PC-9 (cell line): ENCODE results near the gene TOM1L2. TPM values are rescaled to one million over a fixed set of nuclear protein-coding genes. Genes with fewer than 3 reads are reported as not detected.

Source experiments
- BruUV-seq: library from RNA; stranded (reverse); fragments of 400-500 nt; replicated peaks from 2 replicates; lab custom pipeline; 2021; lab: Mats Ljungman, UMichigan
- CTCF ChIA-PET: fragments of 300-600 bp; sonication (Branson Sonifier 250); formaldehyde crosslinking; loops from one replicate; lab custom pipeline; 2022; ENCODE audit warnings: antibody characterized with exemption; lab: Charles Lee
- POLR2A ChIA-PET: fragments of 300-600 bp; sonication (Branson Sonifier 250); formaldehyde crosslinking; loops from one replicate; lab custom pipeline; 2022; ENCODE audit warnings: antibody characterized with exemption; ENCODE audit not compliant: unreplicated experiment; lab: Charles Lee
- DNase-seq, 2 experiments: peaks; one replicate each; pipeline versions ENCODE4 v3.0.0 to v3.0.0-alpha.2; 2015 to 2022; ENCODE audit warnings: mixed read lengths in 1 of 2
- H2AFZ ChIP-seq: fragments of 200-600 bp; sonication (generic); 2 replicates; pipeline ENCODE4 v1.8.1; 2017; ENCODE audit warnings: antibody characterized with exemption
- H3F3A ChIP-seq: fragments of 200-600 bp; sonication (generic); 2 replicates; pipeline ENCODE4 v1.8.1; 2017; ENCODE audit warnings: antibody characterized with exemption, mild to moderate bottlenecking, low read depth; ENCODE audit not compliant: insufficient read depth
- H3K27ac ChIP-seq: fragments of 200-600 bp; sonication (generic); 2 replicates; pipeline ENCODE4 v1.6.1; 2016; ENCODE audit warnings: mixed run types
- H3K27me3 ChIP-seq: fragments of 200-600 bp; sonication (generic); 2 replicates; pipeline ENCODE4 v1.6.1; 2016; ENCODE audit warnings: low read depth, mixed run types; ENCODE audit not compliant: insufficient read depth
- H3K36me3 ChIP-seq: fragments of 200-600 bp; sonication (generic); 2 replicates; pipeline ENCODE4 v1.6.1; 2016; ENCODE audit warnings: low read depth, mixed run types
- H3K4me1 ChIP-seq: fragments of 200-600 bp; sonication (generic); replicated peaks from 2 replicates; pipeline ENCODE4 v1.6.1; 2016; ENCODE audit warnings: mixed run types; ENCODE audit not compliant: insufficient read depth
- H3K4me2 ChIP-seq: fragments of 200-600 bp; sonication (generic); 2 replicates; pipeline ENCODE4 v1.6.1; 2017; ENCODE audit warnings: mixed run types
- H3K4me3 ChIP-seq: fragments of 200-600 bp; sonication (generic); 2 replicates; pipeline ENCODE4 v1.6.1; 2016; ENCODE audit warnings: mixed run types
- H3K79me2 ChIP-seq: fragments of 200-600 bp; sonication (generic); 2 replicates; pipeline ENCODE4 v1.6.1; 2017; ENCODE audit warnings: low read depth, mixed run types
- H3K9me2 ChIP-seq: fragments of 200-600 bp; sonication (generic); 2 replicates; pipeline ENCODE4 v1.8.1; 2017; ENCODE audit warnings: mild to moderate bottlenecking; ENCODE audit not compliant: insufficient read depth
- H3K9me3 ChIP-seq: fragments of 200-600 bp; sonication (generic); 2 replicates; pipeline ENCODE4 v1.8.1; 2016; ENCODE audit warnings: low read depth; ENCODE audit not compliant: insufficient read depth
- H4K20me1 ChIP-seq: fragments of 200-600 bp; sonication (generic); 2 replicates; pipeline ENCODE4 v1.8.1; 2017; ENCODE audit not compliant: insufficient read depth
- EZH2 ChIP-seq: fragments of 200-600 bp; sonication (generic); IDR thresholded peaks from 2 replicates; pipeline ENCODE4 v1.8.0; 2017; ENCODE audit warnings: antibody characterized with exemption, low read depth
- intact Hi-C: fragments of 100-400 bp; cut with micrococcal nuclease; formaldehyde crosslinking; loops from one replicate; pipeline ENCODE4 v1.10.0; 2022; ENCODE audit not compliant: unreplicated experiment
- total RNA-seq: library from RNA; stranded (reverse); gene quantifications from 2 replicates; pipeline ENCODE4 v1.2.3, GENCODE V29; 2021
- TF ChIP-seq, protein P1 (sequence below): fragments of 200-600 bp; sonication (generic); conservative IDR thresholded peaks from 2 replicates; pipeline ENCODE4 v1.6.1; 2017; ENCODE audit warnings: mixed run types, antibody characterized with exemption, mild to moderate bottlenecking, moderate library complexity

Gene TOM1L2
- total RNA-seq, 1 experiment from 2014 or later = 68.5 TPM

DNA sequence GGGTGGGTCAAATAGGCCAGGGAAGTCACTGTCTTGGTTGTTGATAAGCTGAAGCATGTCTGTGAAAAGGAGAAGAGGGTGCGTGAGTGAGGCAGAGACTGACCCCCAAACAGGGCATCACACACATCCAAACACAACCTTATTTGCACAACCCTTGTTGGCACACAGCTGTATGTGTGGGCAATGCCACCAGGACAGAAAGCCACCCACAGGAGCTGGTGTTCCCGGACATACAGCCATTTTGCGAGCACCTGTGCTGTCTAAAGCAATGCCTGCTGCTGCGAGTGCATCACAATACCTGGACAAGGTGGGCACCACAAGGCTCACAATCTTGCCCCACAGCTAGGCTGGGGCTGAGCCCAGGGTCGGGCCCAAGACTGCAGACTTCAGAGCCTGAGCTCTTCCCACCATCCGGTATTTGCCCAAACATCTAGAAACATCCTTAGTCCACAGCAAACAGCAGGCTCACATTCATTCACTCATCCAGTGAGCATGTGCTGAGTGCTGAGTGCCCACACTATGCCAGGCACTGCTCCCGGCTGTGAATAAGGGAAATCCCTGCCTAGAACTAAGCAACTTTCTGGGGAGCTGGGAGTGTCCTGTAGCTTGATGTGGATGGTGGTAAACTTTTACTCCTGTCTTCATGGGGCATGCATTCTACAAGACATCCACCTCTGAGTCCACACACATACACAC lies 151.6 kb downstream of the TOM1L2 start:
- ChIA-PET CTCF (interaction anchor here (0.6 to 1.6 kb wide), 3 partner anchors 9 to 229 kb away, joined by 3 to 6 read pairs (median 4); no protein-coding TSS in a partner anchor), POLR2A (interaction anchor here (0.6 to 1.2 kb wide), 3 partner anchors 15 to 152 kb away, joined by 4 to 9 read pairs (median 5); partner anchors contain the start of gene DRC3)
- Histone ChIP-seq H4K20me1 (peaks cover 68% of the 10 kb centered on the region), H3K79me2 (peaks cover 81% of the 10 kb centered on the region), H3K27ac (peak overlapping the region; percentile 45), H3K9me3 (no peaks in the 10 kb centered on the region), H3K4me1 (peaks cover 73% of the 10 kb centered on the region), H2AFZ (no peak overlapping the region), H3K4me2 (peak overlapping the region; percentile 92), H3K27me3 (no peaks in the 10 kb centered on the region), H3K36me3 (peaks cover 45% of the 10 kb centered on the region), H3K9me2 (no peaks in the 10 kb centered on the region), H3F3A (peaks cover 74% of the 10 kb centered on the region), H3K4me3 (no peak overlapping the region)
- intact Hi-C loops = loop anchor here (5.0 kb wide), 1 partner anchor 217 kb away; the partner anchor contains the start of genes ATPAF2 and GID4
- TF ChIP-seq EZH2 = no peak
- TF ChIP-seq, protein P1, sequence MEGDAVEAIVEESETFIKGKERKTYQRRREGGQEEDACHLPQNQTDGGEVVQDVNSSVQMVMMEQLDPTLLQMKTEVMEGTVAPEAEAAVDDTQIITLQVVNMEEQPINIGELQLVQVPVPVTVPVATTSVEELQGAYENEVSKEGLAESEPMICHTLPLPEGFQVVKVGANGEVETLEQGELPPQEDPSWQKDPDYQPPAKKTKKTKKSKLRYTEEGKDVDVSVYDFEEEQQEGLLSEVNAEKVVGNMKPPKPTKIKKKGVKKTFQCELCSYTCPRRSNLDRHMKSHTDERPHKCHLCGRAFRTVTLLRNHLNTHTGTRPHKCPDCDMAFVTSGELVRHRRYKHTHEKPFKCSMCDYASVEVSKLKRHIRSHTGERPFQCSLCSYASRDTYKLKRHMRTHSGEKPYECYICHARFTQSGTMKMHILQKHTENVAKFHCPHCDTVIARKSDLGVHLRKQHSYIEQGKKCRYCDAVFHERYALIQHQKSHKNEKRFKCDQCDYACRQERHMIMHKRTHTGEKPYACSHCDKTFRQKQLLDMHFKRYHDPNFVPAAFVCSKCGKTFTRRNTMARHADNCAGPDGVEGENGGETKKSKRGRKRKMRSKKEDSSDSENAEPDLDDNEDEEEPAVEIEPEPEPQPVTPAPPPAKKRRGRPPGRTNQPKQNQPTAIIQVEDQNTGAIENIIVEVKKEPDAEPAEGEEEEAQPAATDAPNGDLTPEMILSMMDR = no peak
- DNase-seq = no peak
- BruUV-seq = no TSS peak

DNA sequence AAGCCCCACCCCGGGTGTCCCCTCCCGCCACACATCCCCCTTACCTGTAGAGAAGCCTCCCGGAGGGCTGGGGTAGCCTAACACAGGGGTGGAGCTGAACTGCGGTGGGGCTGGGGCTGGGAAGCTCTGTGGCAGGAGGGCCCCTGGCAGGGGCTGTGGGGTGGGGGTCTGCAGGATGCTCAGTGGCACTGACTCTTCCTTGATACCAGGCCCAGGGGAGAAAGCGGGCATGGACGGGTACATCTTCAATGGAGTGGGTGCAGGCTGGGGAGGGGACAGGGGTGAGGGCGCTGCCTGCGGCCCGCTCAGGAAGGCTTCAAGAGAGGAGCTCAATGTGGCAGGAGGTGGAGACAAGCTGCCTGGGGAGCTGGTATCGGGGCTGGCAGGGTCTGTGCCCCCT lies 152.2 kb downstream of the TOM1L2 start:
- H3K27ac ChIP-seq = peak overlapping the region; percentile 45
- H3K9me3 ChIP-seq = no peaks in the 10 kb centered on the region
- TF ChIP-seq EZH2 = no peak
- TF ChIP-seq, protein P1 = no peak
- H3K79me2 ChIP-seq = peaks cover 75% of the 10 kb centered on the region
- intact Hi-C loops = loop anchor here (5.0 kb wide), 1 partner anchor 217 kb away; the partner anchor contains the start of genes ATPAF2 and GID4
- no peaks in the 10 kb centered on the region for H3K27me3 ChIP-seq
- ChIA-PET POLR2A (interaction anchor here (0.6 to 1.2 kb wide), 2 partner anchors 16 to 153 kb away, joined by 5 to 9 read pairs; partner anchors contain the start of gene DRC3), CTCF (interaction anchor here (1.6 kb wide), 1 partner anchor 21 kb away, joined by 6 read pairs; no protein-coding TSS in a partner anchor)
- no peak overlapping the region for H2AFZ ChIP-seq
- H3K4me2 ChIP-seq = peak overlapping the region; percentile 92
- no peak for DNase-seq
- H3K36me3 ChIP-seq = peaks cover 44% of the 10 kb centered on the region
- H4K20me1 ChIP-seq = peaks cover 74% of the 10 kb centered on the region
- peaks cover 67% of the 10 kb centered on the region for H3K4me1 ChIP-seq
- BruUV-seq = TSS peak; percentile 1
- H3K9me2 ChIP-seq = no peaks in the 10 kb centered on the region
- peak overlapping the region; percentile 36; the same call in 1 of the 2 replicates for H3K4me3 ChIP-seq
- H3F3A ChIP-seq = peaks cover 74% of the 10 kb centered on the region

DNA sequence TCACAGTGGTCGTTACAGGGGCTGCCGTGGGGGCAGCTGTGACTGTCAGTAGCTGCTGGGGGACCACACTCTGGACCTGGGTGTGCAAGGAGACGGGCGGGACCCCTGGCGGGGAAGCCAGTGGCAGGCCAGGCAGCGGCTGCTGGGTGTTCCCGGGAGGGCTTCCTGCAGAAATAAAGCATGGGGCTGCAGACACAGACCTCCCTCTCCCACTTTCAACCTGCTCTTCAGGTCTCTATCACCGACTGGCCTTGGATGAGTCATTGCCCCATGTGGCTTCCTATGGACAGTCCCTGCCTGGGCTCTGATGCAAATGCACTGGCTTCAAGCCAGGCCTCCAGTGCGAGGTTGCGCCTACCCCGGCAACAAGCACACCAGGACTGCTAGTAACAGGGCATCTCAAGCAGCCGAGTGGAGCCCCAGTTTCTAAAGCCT lies 152.6 kb downstream of the TOM1L2 start:
- Histone ChIP-seq H3K27me3 (no peaks in the 10 kb centered on the region), H3F3A (peaks cover 74% of the 10 kb centered on the region), H3K4me2 (peak overlapping the region; percentile 92), H3K36me3 (peaks cover 48% of the 10 kb centered on the region), H3K9me3 (no peaks in the 10 kb centered on the region), H3K4me3 (peak overlapping the region; percentile 36; the same call in 1 of the 2 replicates), H3K9me2 (no peaks in the 10 kb centered on the region), H3K27ac (peak overlapping the region; percentile 45; the same call in 1 of the 2 replicates), H2AFZ (no peak overlapping the region), H3K4me1 (peaks cover 63% of the 10 kb centered on the region), H3K79me2 (peaks cover 71% of the 10 kb centered on the region), H4K20me1 (peaks cover 79% of the 10 kb centered on the region)
- DNase-seq = peak; percentile 93 to 95
- BruUV-seq = no TSS peak
- TF ChIP-seq EZH2 = no peak
- TF ChIP-seq, protein P1 = no peak
- intact Hi-C loops = loop anchor here (1.0 kb wide), 1 partner anchor 21 kb away; no protein-coding TSS in a partner anchor
- ChIA-PET POLR2A (no interaction called here), CTCF (interaction anchor here (1.6 kb wide), 1 partner anchor 21 kb away, joined by 6 read pairs; no protein-coding TSS in a partner anchor)
